Mesenchymal stem cell (in vitro differentiated cells and primary cell): Measurements from ENCODE around the gene PANK1.
A peak's percentile ranks its signal among the peaks of the same experiment; 100 is the strongest.

Experiments
- DNase-seq: peaks from one replicate; pipeline ENCODE4 v3.0.0-alpha.2; 2013
- H2AFZ ChIP-seq: one replicate; pipeline ENCODE4 v1.6.1; 2013; ENCODE audit warnings: low read depth, mild to moderate bottlenecking, control low read depth, inconsistent platforms, low read length, moderate library complexity
- H2AK5ac ChIP-seq: 2 replicates; pipeline ENCODE4 v1.6.1; 2013; ENCODE audit warnings: low read length, moderate library complexity, mild to moderate bottlenecking, inconsistent platforms; ENCODE audit not compliant: severe bottlenecking
- H2BK120ac ChIP-seq: one replicate; pipeline ENCODE4 v1.6.1; 2013; ENCODE audit warnings: low read depth, mild to moderate bottlenecking, inconsistent platforms, low read length, moderate library complexity
- H2BK12ac ChIP-seq, 2 experiments: one replicate each; pipeline ENCODE4 v1.6.1; 2013; ENCODE audit warnings: inconsistent platforms in 2 of 2, low read length in 2 of 2, mild to moderate bottlenecking in 2 of 2, moderate library complexity in 2 of 2, control low read depth in 1 of 2
- H2BK15ac ChIP-seq: one replicate; pipeline ENCODE4 v1.6.1; 2013; ENCODE audit warnings: mild to moderate bottlenecking, low read depth, inconsistent platforms; ENCODE audit not compliant: poor library complexity, severe bottlenecking
- H2BK5ac ChIP-seq: 2 replicates; pipeline ENCODE4 v1.6.1; 2013; ENCODE audit warnings: low read depth, mild to moderate bottlenecking, low read length, control low read depth, inconsistent platforms; ENCODE audit not compliant: poor library complexity, severe bottlenecking
- H3K14ac ChIP-seq, 2 experiments: one replicate each; pipeline ENCODE4 v1.6.1; 2013; ENCODE audit warnings: inconsistent platforms in 2 of 2, low read length in 2 of 2, control low read depth in 1 of 2, mild to moderate bottlenecking in 1 of 2, moderate library complexity in 1 of 2
- H3K18ac ChIP-seq, 2 experiments: one replicate each; pipeline ENCODE4 v1.6.1; 2013; ENCODE audit warnings: inconsistent platforms in 2 of 2, low read length in 2 of 2, control low read depth in 1 of 2, low read depth in 1 of 2, mild to moderate bottlenecking in 1 of 2
- H3K23ac ChIP-seq, 2 experiments: one replicate each; pipeline ENCODE4 v1.6.1; 2013; ENCODE audit warnings: inconsistent platforms in 2 of 2, low read length in 2 of 2, mild to moderate bottlenecking in 2 of 2, moderate library complexity in 2 of 2, control low read depth in 1 of 2
- H3K27ac ChIP-seq: 2 replicates; pipeline ENCODE4 v1.5.1; 2013; ENCODE audit warnings: mild to moderate bottlenecking, moderate library complexity, low read length, control low read depth, inconsistent platforms; ENCODE audit not compliant: poor library complexity, severe bottlenecking
- H3K27me3 ChIP-seq, 2 experiments: 2 replicates each; pipeline versions ENCODE4 v1.6.1 to v1.7.0; 2013; ENCODE audit warnings: low read length in 2 of 2, mild to moderate bottlenecking in 2 of 2, moderate library complexity in 2 of 2, control low read depth in 1 of 2, inconsistent platforms in 1 of 2; ENCODE audit not compliant: control insufficient read depth in 1 of 2, insufficient read depth in 1 of 2
- H3K36me3 ChIP-seq, 2 experiments: 2 replicates each; pipeline versions ENCODE4 v1.6.1 to v1.7.0; 2013; ENCODE audit warnings: low read length in 2 of 2, control low read depth in 1 of 2, inconsistent platforms in 1 of 2, low read depth in 1 of 2, mild to moderate bottlenecking in 1 of 2; ENCODE audit not compliant: insufficient read depth in 2 of 2, control insufficient read depth in 1 of 2
- H3K4ac ChIP-seq, 2 experiments: one replicate each; pipeline ENCODE4 v1.6.1; 2013; ENCODE audit warnings: inconsistent platforms in 2 of 2, low read length in 2 of 2, mild to moderate bottlenecking in 2 of 2, moderate library complexity in 2 of 2, control low read depth in 1 of 2, low read depth in 1 of 2
- H3K4me1 ChIP-seq: 2 replicates; pipeline ENCODE4 v1.6.1; 2013; ENCODE audit warnings: low read depth, low read length, control low read depth; ENCODE audit not compliant: control insufficient read depth, insufficient read depth
- H3K4me2 ChIP-seq: 2 replicates; pipeline ENCODE4 v1.6.1; 2013; ENCODE audit warnings: low read length, mild to moderate bottlenecking, inconsistent platforms; ENCODE audit not compliant: poor library complexity, severe bottlenecking
- H3K4me3 ChIP-seq, 2 experiments: 2 replicates each; pipeline versions ENCODE4 v1.5.1 to v1.7.0; 2013; ENCODE audit warnings: low read length in 2 of 2, mild to moderate bottlenecking in 2 of 2, control low read depth in 1 of 2, low read depth in 1 of 2; ENCODE audit not compliant: insufficient read depth in 1 of 2
- H3K79me1 ChIP-seq: replicated peaks from 2 replicates; pipeline ENCODE4 v1.6.1; 2013; ENCODE audit warnings: mild to moderate bottlenecking, control low read depth, low read length, inconsistent platforms; ENCODE audit not compliant: poor library complexity, severe bottlenecking
- H3K9ac ChIP-seq: 2 replicates; pipeline ENCODE4 v1.7.0; 2013; ENCODE audit warnings: mild to moderate bottlenecking, low read length, moderate library complexity
- H3K9me3 ChIP-seq: 2 replicates; pipeline ENCODE4 v1.7.0; 2013; ENCODE audit warnings: mild to moderate bottlenecking, low read length; ENCODE audit not compliant: control insufficient read depth
- H4K8ac ChIP-seq: one replicate; pipeline ENCODE4 v1.6.1; 2013; ENCODE audit warnings: inconsistent platforms, mild to moderate bottlenecking, low read length, moderate library complexity
- H4K91ac ChIP-seq: one replicate; pipeline ENCODE4 v1.6.1; 2013; ENCODE audit warnings: mild to moderate bottlenecking, low read length, inconsistent platforms
- WGBS: methylation state at CpG from one replicate; pipeline ENCODE4 v1.1.7; 2013; ENCODE audit warnings: mixed read lengths; 5-methylcytosine and 5-hydroxymethylcytosine counted together

PANK1 gene

GRCh38 chr10:89566095-89566950, 78.7 kb downstream of the PANK1 start:
- Histone ChIP-seq H2AK5ac (no peak overlapping the region), H3K4me3 (no peak overlapping the region), H3K4me2 (no peak overlapping the region), H4K91ac (no peak overlapping the region), H3K4ac (no peak overlapping the region), H2AFZ (no peak overlapping the region), H2BK120ac (no peak overlapping the region), H3K36me3 (no peaks in the 10 kb centered on the region), H3K9me3 (no peaks in the 10 kb centered on the region), H3K14ac (no peak overlapping the region), H2BK15ac (no peak overlapping the region), H2BK5ac (no peak overlapping the region), H3K9ac (no peak overlapping the region), H3K27ac (no peak overlapping the region), H3K27me3 (no peaks in the 10 kb centered on the region), H2BK12ac (no peak overlapping the region), H4K8ac (no peak overlapping the region), H3K18ac (no peak overlapping the region), H3K4me1 (no peaks in the 10 kb centered on the region), H3K23ac (no peak overlapping the region), H3K79me1 (no peaks in the 10 kb centered on the region)
- no peak for DNase-seq
- WGBS = 71% methylated on average over 9 of the region's 10 CpGs

- Histone ChIP-seq H2AK5ac (no peak overlapping the region), H2BK12ac (no peak overlapping the region), H3K27me3 (no peaks in the 10 kb centered on the region), H3K4me1 (no peaks in the 10 kb centered on the region), H3K4ac (no peak overlapping the region), H3K79me1 (no peaks in the 10 kb centered on the region), H2AFZ (no peak overlapping the region), H3K14ac (no peak overlapping the region), H2BK5ac (no peak overlapping the region), H3K27ac (no peak overlapping the region), H2BK120ac (no peak overlapping the region), H3K4me2 (no peak overlapping the region), H3K36me3 (no peaks in the 10 kb centered on the region), H4K8ac (no peak overlapping the region), H4K91ac (no peak overlapping the region), H2BK15ac (no peak overlapping the region), H3K4me3 (no peak overlapping the region), H3K18ac (no peak overlapping the region), H3K9ac (no peak overlapping the region), H3K9me3 (no peaks in the 10 kb centered on the region), H3K23ac (no peak overlapping the region)
- no CpG with 5 or more reads among the region's 1 CpG for WGBS
- no peak for DNase-seq
Observed at GRCh38 chr10:89565180-89565579, 79.9 kb downstream of the PANK1 start.

- Histone ChIP-seq H3K14ac (no peak overlapping the region), H3K36me3 (no peaks in the 10 kb centered on the region), H3K9me3 (no peaks in the 10 kb centered on the region), H3K4me1 (no peaks in the 10 kb centered on the region), H3K4me3 (no peak overlapping the region), H3K79me1 (no peaks in the 10 kb centered on the region), H2BK5ac (no peak overlapping the region), H3K18ac (no peak overlapping the region), H3K4me2 (no peak overlapping the region), H3K23ac (no peak overlapping the region), H3K4ac (no peak overlapping the region), H3K9ac (no peak overlapping the region), H2AK5ac (no peak overlapping the region), H2BK15ac (no peak overlapping the region), H3K27ac (no peak overlapping the region), H2AFZ (no peak overlapping the region), H4K8ac (no peak overlapping the region), H2BK12ac (no peak overlapping the region), H2BK120ac (no peak overlapping the region), H4K91ac (no peak overlapping the region), H3K27me3 (no peaks in the 10 kb centered on the region)
- peak; percentile 53 for DNase-seq
- WGBS = no CpG with 5 or more reads among the region's 2 CpGs
Observed at GRCh38 chr10:89563861-89564478, 81.1 kb downstream of the PANK1 start.

- H3K4me3 ChIP-seq = no peak overlapping the region
- H3K23ac ChIP-seq = no peak overlapping the region
- DNase-seq = no peak
- no peaks in the 10 kb centered on the region for H3K9me3 ChIP-seq
- H3K27me3 ChIP-seq = peaks cover 0 to 2% of the 10 kb centered on the region in 2 experiments
- no peak overlapping the region for H2AK5ac ChIP-seq
- H3K79me1 ChIP-seq = no peaks in the 10 kb centered on the region
- no peak overlapping the region for H3K18ac ChIP-seq
- peak overlapping the region in 1 of 2 experiments; percentile 33 for H3K4ac ChIP-seq
- no peak overlapping the region for H4K91ac ChIP-seq
- H3K9ac ChIP-seq = no peak overlapping the region
- H3K36me3 ChIP-seq = no peaks in the 10 kb centered on the region
- no peak overlapping the region for H3K14ac ChIP-seq
- no peak overlapping the region for H3K27ac ChIP-seq
- no peak overlapping the region for H2BK5ac ChIP-seq
- H2BK12ac ChIP-seq = peak overlapping the region in 1 of 2 experiments; percentile 90
- 99% methylated on average over 3 of the region's 3 CpGs for whole genome bisulfite sequencing
- no peak overlapping the region for H2BK120ac ChIP-seq
- H2AFZ ChIP-seq = no peak overlapping the region
- no peaks in the 10 kb centered on the region for H3K4me1 ChIP-seq
- no peak overlapping the region for H3K4me2 ChIP-seq
- no peak overlapping the region for H4K8ac ChIP-seq
- H2BK15ac ChIP-seq = no peak overlapping the region
Observed at GRCh38 chr10:89563311-89563710, 81.7 kb downstream of the PANK1 start.
